K562 (cell line): ENCODE data around the gene MARK2. TPM values are rescaled to one million over a fixed set of nuclear protein-coding genes. Genes with fewer than 3 reads are reported as not detected.

ENCODE experiments used
- ATAC-seq: fragments of 200-7000 bp; cut with Tn5 transposase; 3 replicates; pipeline ENCODE4 v1.9.1; 2020; ENCODE audit warnings: moderate library complexity
- BruUV-seq: library from RNA; stranded (reverse); fragments of 400-500 nt; replicated peaks from 2 replicates; lab custom pipeline; 2021; lab: Mats Ljungman, UMichigan
- CTCF ChIA-PET: fragments of 300-600 bp; formaldehyde crosslinking; extraction: SDS; loops from one replicate; lab custom pipeline; 2021; ENCODE audit warnings: low intra/inter-chr PET ratio; lab: Yijun Ruan, JAX
- POLR2A ChIA-PET: fragments of 300-600, 350-650 bp; sonication (Branson Sonifier 250); formaldehyde crosslinking; extraction: SDS; loops from one replicate; lab custom pipeline; 2021; ENCODE audit warnings: antibody characterized with exemption, inconsistent platforms; lab: Yijun Ruan, JAX
- DNase-seq, 4 experiments: peaks; one replicate each; pipeline versions ENCODE4 v3.0.0 to v3.0.0-alpha.2; 2011 to 2018; ENCODE audit warnings: low spot score in 3 of 4, mixed read lengths in 3 of 4; ENCODE audit errors: extremely low read depth in 1 of 4
- FAIRE-seq: peaks from 2 replicates; lab custom pipeline; 2011; peaks lifted over from hg19 to GRCh38; lab: Jason Lieb, UNC
- H2AFZ ChIP-seq: 2 replicates; pipeline ENCODE4 v1.6.0; 2011; ENCODE audit warnings: low read depth, low read length, control low read depth, inconsistent platforms
- H3K27ac ChIP-seq: fragments of 200-600 bp; 3 replicates; pipeline ENCODE4 v1.8.0; 2011; ENCODE audit warnings: low read depth, mild to moderate bottlenecking, control low read depth, inconsistent platforms, low read length, moderate library complexity, mixed read lengths; ENCODE audit errors: extremely low read depth
- H3K27me3 ChIP-seq, 2 experiments: fragments of 300-600 bp in 1 of 2; 2 replicates in 1 of 2; 3 replicates in 1 of 2; pipeline versions ENCODE4 v1.6.0 to v1.8.0; 2011; ENCODE audit warnings: inconsistent platforms in 2 of 2, low read length in 2 of 2, mild to moderate bottlenecking in 1 of 2, mixed read lengths in 1 of 2, moderate library complexity in 1 of 2; ENCODE audit not compliant: control insufficient read depth in 2 of 2, insufficient read depth in 2 of 2
- H3K36me3 ChIP-seq: fragments of 300-600 bp; 3 replicates; pipeline ENCODE4 v1.8.0; 2011; ENCODE audit warnings: mild to moderate bottlenecking, low read length, inconsistent platforms; ENCODE audit not compliant: control insufficient read depth, insufficient read depth
- H3K4me1 ChIP-seq, 2 experiments: fragments of 200-600 bp in 1 of 2; replicated peaks in 1 of 2; 2 replicates in 1 of 2; 3 replicates in 1 of 2; pipeline versions ENCODE4 v1.5.1 to v1.8.0; 2011; ENCODE audit warnings: inconsistent platforms in 2 of 2, low read length in 2 of 2, mild to moderate bottlenecking in 1 of 2, mixed read lengths in 1 of 2, moderate library complexity in 1 of 2; ENCODE audit not compliant: control insufficient read depth in 2 of 2, insufficient read depth in 2 of 2
- H3K4me2 ChIP-seq: 2 replicates; pipeline ENCODE4 v1.6.1; 2011; ENCODE audit warnings: low read length, control low read depth, inconsistent platforms, mixed read lengths; ENCODE audit not compliant: insufficient read depth
- H3K4me3 ChIP-seq: fragments of 200-600 bp; sonication (generic), shearing (Covaris generic); 2 replicates; pipeline ENCODE4 v1.5.1; 2016; ENCODE audit warnings: control low read depth, inconsistent platforms
- H3K79me2 ChIP-seq: fragments of 200-600 bp; 3 replicates; pipeline ENCODE4 v1.8.0; 2011; ENCODE audit warnings: low read length, inconsistent platforms; ENCODE audit not compliant: control insufficient read depth, insufficient read depth
- H3K9ac ChIP-seq, 2 experiments: 2 replicates each; pipeline versions ENCODE4 v1.6.0 to v1.6.1; 2011; ENCODE audit warnings: low read depth in 2 of 2, low read length in 2 of 2, control low read depth in 1 of 2, inconsistent platforms in 1 of 2, mild to moderate bottlenecking in 1 of 2, mixed read lengths in 1 of 2; ENCODE audit not compliant: insufficient read depth in 1 of 2
- H3K9me1 ChIP-seq: one replicate; pipeline ENCODE4 v1.6.0; 2011; ENCODE audit warnings: inconsistent platforms, mild to moderate bottlenecking, low read length, moderate library complexity; ENCODE audit not compliant: control insufficient read depth, insufficient read depth
- H3K9me3 ChIP-seq: replicated peaks from 2 replicates; pipeline ENCODE4 v1.5.1; 2011; ENCODE audit warnings: low read depth, low read length, inconsistent platforms; ENCODE audit not compliant: control insufficient read depth, insufficient read depth
- H4K20me1 ChIP-seq: replicated peaks from 2 replicates; pipeline ENCODE4 v1.6.1; 2011; ENCODE audit warnings: low read length, inconsistent platforms, mixed read lengths; ENCODE audit not compliant: control insufficient read depth, insufficient read depth
- HMG20A ChIP-seq: fragments of 450-650 bp; formaldehyde crosslinking; conservative IDR thresholded peaks from 2 replicates; pipeline ENCODE4 v1.4.0; 2020; ENCODE audit warnings: mild to moderate bottlenecking, mixed read lengths
- HNRNPH1 ChIP-seq: fragments of 200-400 bp; formaldehyde crosslinking; optimal IDR thresholded peaks from 2 replicates; pipeline ENCODE3; 2017; ENCODE audit warnings: low read depth, mild to moderate bottlenecking, low read length, moderate library complexity
- POLR2G ChIP-seq: fragments of 200-400 bp; formaldehyde crosslinking; IDR thresholded peaks from 2 replicates; pipeline ENCODE4 v1.6.1; 2017; ENCODE audit warnings: low read depth, mild to moderate bottlenecking, antibody characterized with exemption, low read length, moderate library complexity
- ZNF263 ChIP-seq: sonication (generic); formaldehyde crosslinking; IDR thresholded peaks from 2 replicates; pipeline ENCODE4 v1.8.0; 2022; ENCODE audit warnings: mild to moderate bottlenecking, missing genetic modification reagents, borderline replicate concordance
- WGBS: fragments of 100-300 bp; shearing (Covaris generic); methylation state at CpG from one replicate; pipeline ENCODE4 v1.1.6; 2016; ENCODE audit warnings: low coverage, mixed read lengths; ENCODE audit not compliant: insufficient coverage; ENCODE audit errors: missing lambda C conversion rate; 5-methylcytosine and 5-hydroxymethylcytosine counted together
- in situ Hi-C: fragments of 300-500 bp; cut with MboI; formaldehyde crosslinking; loops from 4 replicates; pipeline ENCODE4 v1.15.0; 2018; ENCODE audit warnings: inconsistent platforms, mixed read lengths
- intact Hi-C: fragments of 100-400 bp; cut with micrococcal nuclease; formaldehyde crosslinking; loops from 2 replicates; pipeline ENCODE4 v1.14.2; 2022
- polyA plus RNA-seq, 8 experiments: library from polyadenylated mRNA; depleted of rRNA in 4 of 8; stranded (reverse) in 5 of 8; unstranded in 3 of 8; fragments of >200 nt; fragmentation: Nextera tagmentation in 2 of 8; fragmentation: Illumina TruSeq in 1 of 8; extraction: Ambion mirVana in 2 of 8; extraction: Trizol in 1 of 8; gene quantifications; 2 replicates each; pipeline versions ENCODE4 v1.2.1 to v1.2.3, GENCODE V29; 2011 to 2014; ENCODE audit warnings: inconsistent platforms in 1 of 8, missing spikeins in 1 of 8
- total RNA-seq, 7 experiments: library from RNA; depleted of rRNA in 6 of 7; stranded (reverse); fragments of >200 nt in 6 of 7; fragmentation: Illumina TruSeq in 2 of 7; extraction: Trizol in 2 of 7; gene quantifications; 2 replicates each; pipeline versions ENCODE4 v1.2.1 to v1.2.3, GENCODE V29; 2011 to 2021; ENCODE audit warnings: low replicate concordance in 1 of 7
- TF ChIP-seq, protein P1 (sequence below): conservative IDR thresholded peaks from 2 replicates; pipeline ENCODE4 v1.6.1; 2011; ENCODE audit warnings: low read depth, mild to moderate bottlenecking, low read length; ENCODE audit not compliant: control insufficient read depth

Gene MARK2
- total and polyA plus RNA-seq, 9 of the 15 experiments (the other 6 are each of a cell fraction or from before 2014, with no cell fraction given) = 0.32 to 43.5 (median 15.1) TPM

DNA sequence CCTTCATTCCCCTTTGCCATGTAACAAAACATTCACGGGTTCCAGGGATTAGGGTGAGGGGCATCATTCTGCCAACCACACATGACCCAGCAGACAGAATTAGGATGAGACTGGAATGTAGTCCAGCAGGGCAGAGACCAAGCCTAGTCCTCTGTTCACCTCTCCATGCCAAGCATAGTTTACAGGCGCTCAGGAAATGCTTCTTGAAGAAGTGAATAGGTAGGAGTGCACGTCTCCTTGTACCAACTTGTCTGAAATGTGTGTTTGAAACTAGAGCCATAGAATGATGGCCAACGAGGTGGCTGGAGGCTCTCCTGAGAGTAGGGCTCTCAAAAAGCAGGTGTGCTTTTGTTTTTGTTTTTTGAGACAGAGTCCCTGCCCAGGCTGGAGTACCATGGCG, 17.5 kb upstream of the MARK2 start:
- no peak for TF ChIP-seq HMG20A (CRISPR knock-in tag)
- Histone ChIP-seq H3K4me3 (no peak overlapping the region), H3K27ac (no peak overlapping the region), H3K4me2 (no peak overlapping the region), H3K79me2 (peaks cover 5% of the 10 kb centered on the region; the same call in 1 of the 3 replicates), H3K4me1 (peaks cover 0 to 9% of the 10 kb centered on the region in 2 experiments; a peak in 1 of 5 replicates), H3K9me1 (peaks cover 2% of the 10 kb centered on the region), H2AFZ (no peak overlapping the region), H3K36me3 (peaks cover 81% of the 10 kb centered on the region), H3K27me3 (no peaks in the 10 kb centered on the region), H4K20me1 (0 out of 2 replicates have a peak, but pooled peaks cover 1% of the 10 kb centered on the region), H3K9me3 (no peaks in the 10 kb centered on the region), H3K9ac (no peak overlapping the region)
- POLR2A ChIA-PET = interaction anchor here (0.6 kb wide), 1 partner anchor 121 kb away, joined by 3 read pairs; no protein-coding TSS in a partner anchor
- no TSS peak for BruUV-seq
- FAIRE-seq (no peak), DNase-seq (no peak), ATAC-seq (no peak)
- CTCF ChIA-PET = no interaction called here
- intact Hi-C loops (no loop called here), in situ Hi-C loops (no loop called here)
- WGBS = 72% methylated on average over 5 of the region's 5 CpGs

DNA sequence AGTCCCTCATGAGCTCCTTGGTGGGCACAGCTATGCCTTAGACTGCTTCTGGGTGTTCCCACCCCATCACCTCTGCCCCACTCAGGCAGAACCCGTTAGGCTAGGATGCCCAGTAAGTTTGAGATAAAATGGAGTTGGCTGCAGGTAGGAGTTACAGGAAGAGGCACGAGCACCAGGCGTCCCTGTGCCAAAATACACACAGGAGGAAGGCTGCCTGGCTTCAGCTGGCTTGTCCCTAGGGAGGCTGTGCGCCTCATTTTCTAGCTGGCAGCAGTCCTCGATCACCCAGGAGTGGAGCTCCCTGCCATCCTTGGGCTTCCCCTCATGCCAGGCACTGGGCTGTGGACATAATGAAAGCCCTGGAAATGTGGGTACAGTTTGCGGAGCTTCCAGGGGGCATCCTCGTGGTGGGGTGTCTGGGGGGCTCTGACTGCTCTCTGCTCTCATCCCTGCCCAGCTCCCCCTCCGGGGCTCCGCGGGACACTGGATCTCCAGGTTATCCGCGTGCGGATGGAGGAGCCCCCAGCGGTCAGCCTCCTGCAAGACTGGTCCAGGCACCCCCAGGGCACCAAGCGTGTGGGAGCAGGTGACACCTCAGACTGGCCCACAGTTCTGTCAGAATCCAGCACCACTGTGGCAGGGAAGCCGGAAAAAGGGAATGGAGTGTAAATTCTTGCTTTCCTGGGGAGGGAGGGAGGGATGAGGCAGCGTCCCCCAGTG, 12.3 kb upstream of the MARK2 start:
- Histone ChIP-seq H3K4me3 (no peak overlapping the region), H2AFZ (no peak overlapping the region), H3K9me1 (no peaks in the 10 kb centered on the region), H3K27me3 (no peaks in the 10 kb centered on the region), H3K9me3 (no peaks in the 10 kb centered on the region), H4K20me1 (no peaks in the 10 kb centered on the region), H3K4me1 (no peaks in the 10 kb centered on the region; a peak in 1 of 5 replicates), H3K36me3 (peaks cover 42% of the 10 kb centered on the region; the same call in 2 of the 3 replicates), H3K79me2 (no peaks in the 10 kb centered on the region), H3K4me2 (no peak overlapping the region), H3K27ac (no peak overlapping the region), H3K9ac (no peak overlapping the region)
- intact Hi-C loops (no loop called here), in situ Hi-C loops (no loop called here)
- no TSS peak for BruUV-seq
- DNase-seq (no peak), FAIRE-seq (no peak), ATAC-seq (no peak)
- CTCF ChIA-PET = no interaction called here
- WGBS = 94% methylated on average over 13 of the region's 17 CpGs
- POLR2A ChIA-PET = interaction anchor here (0.6 to 1.5 kb wide), 3 partner anchors 10 to 458 kb away, joined by 3 to 5 read pairs (median 4); no protein-coding TSS in a partner anchor
- TF ChIP-seq ZNF263 (no peak), POLR2G (peak; percentile 35; the same call in 1 of the 2 replicates), HNRNPH1 (no peak)
- TF ChIP-seq, protein P1, sequence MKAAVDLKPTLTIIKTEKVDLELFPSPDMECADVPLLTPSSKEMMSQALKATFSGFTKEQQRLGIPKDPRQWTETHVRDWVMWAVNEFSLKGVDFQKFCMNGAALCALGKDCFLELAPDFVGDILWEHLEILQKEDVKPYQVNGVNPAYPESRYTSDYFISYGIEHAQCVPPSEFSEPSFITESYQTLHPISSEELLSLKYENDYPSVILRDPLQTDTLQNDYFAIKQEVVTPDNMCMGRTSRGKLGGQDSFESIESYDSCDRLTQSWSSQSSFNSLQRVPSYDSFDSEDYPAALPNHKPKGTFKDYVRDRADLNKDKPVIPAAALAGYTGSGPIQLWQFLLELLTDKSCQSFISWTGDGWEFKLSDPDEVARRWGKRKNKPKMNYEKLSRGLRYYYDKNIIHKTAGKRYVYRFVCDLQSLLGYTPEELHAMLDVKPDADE = no peak
